HG02678 (cell line): Measurements from ENCODE around the gene PARK7.
"Not testable (repeated sequence)": the region's sequence is repeated elsewhere in the genome, so short reads cannot be mapped to it uniquely, and the experiment has no call there.

Experiments
- ATAC-seq: cut with Tn5 transposase; IDR thresholded peaks from one replicate; pipeline ENCODE4 v1.9.1; 2021; ENCODE audit warnings: mild to moderate bottlenecking, moderate library complexity; ENCODE audit not compliant: unreplicated experiment

Gene PARK7

DNA sequence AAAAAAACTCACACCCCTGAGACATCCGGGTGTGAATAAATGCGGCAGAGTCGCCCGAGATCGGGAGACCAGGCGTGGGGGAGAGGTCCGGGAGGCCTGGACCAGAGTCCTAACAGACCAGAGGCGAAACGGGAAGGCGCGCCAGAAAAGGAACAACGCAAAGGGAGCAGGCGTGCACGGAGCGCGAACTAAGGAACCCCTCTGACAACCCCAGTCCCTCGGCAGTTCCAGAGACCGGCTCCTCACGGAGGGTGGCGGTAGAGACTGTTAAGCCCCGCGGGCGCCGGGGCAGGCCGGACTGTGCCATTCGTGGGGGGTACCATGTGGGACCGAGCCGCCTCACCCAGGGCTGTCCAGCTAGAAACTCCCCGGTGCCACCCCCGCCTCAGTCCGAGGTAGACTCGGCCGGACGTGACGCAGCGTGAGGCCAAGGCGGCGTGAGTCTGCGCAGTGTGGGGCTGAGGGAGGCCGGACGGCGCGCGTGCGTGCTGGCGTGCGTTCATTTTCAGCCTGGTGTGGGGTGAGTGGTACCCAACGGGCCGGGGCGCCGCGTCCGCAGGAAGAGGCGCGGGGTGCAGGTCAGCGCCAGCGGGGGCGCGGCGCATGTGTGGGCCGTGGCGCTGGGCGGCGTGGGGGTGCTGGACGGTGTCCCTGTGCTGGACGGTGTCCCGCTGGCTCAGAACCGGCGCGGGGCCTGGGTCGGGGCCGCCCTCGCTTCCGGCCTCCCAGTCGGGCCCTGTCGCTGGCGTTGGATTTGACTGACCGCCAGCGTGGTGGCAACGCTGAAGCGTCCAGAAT lies at the start of gene PARK7:
Gene PARK7 (plus strand): TSS at position 496 of the 798 bp plus-strand sequence. CDS start 1,075 bp downstream, outside the sequence.
- ATAC-seq, result peak; percentile 93

DNA sequence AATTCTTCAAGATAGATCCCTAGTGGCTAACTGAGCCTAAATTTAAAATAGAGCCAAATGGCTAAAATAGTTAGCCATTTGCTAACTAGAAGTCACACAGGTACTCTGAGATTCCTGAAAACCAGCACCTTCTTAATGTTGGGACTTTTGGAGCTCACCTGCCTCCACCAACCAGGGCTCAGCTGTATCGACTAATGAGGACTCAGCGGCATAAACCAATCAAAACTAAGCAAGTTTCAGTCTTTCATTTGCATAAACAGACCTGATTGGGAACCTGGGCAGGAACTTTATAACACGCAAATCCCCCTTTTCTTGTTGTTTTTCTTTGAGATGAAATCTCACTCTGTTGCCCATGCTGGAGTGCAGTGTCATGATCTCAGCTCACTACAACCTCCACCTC lies 49.4 kb upstream of the PARK7 start:
- ATAC-seq, result no peak

DNA sequence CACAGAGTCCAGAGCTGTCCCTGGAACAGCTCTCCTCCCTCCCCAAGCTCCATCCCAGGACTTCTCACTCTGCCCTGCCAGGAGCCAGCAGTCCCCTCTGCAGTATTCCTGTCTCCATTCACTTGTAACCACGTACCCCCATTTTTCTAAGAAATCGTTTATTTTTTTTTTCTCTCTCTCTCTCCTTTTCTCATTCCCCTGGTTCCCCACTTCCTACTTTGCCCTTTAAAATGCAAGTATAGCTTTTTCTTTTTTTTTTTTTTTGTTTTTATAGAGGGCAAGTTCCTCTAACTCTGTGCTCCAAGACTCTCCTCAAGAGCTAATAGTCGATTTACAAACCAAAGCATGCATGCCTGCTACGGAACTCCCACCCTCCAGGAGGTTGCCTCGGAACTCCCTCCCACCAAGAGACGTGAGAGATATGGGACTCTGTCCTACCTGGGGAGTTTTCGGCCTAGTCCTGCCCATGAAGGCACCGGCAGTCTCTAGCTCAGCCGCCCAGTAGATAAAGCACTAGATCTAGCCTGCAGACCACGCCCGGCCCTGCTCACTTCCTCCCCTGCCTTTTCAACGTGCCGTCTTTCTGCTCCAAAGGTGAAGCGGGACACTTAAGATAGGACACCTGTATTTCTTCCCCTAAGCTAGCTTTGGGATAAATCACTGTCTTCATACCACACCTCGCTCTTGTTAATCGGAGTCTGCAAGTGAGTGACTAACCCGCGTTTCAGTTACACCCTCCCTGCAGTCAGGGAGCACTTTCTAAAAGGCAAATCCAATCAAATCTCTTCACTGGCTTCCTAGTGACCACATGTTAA lies 48.6 kb upstream of the PARK7 start:
- ATAC-seq, result no peak

DNA sequence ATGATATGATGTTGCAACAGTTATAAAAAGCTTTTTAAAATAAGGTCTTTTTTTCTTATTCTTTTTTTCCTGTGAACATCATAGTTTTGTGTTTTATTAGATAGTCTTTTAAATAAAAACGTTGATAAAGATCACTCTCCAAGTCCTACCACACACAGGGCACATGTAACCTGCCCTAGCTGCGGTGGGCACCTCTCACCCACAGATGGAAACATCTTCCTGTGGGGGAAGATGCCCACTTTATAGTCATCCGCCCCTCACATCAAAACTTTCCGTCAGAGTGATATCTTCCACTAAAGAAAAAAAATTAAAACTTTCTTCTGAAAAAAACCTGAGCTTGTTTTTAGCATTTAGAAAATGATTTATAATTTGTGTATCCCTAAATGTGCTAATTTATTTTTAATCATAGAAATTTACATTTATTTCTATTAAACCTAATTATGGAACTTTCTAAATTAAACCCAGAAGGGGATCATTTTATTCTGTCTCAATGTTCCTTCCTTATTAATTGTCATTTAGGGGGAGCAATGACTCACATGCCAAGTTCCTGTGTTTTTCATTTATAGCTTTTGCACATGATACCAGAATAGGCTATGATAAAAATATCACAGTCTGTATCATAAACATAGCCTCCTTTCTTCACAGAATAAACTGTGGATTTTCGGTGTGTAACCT lies 45.5 kb upstream of the PARK7 start:
- no peak for ATAC-seq

DNA sequence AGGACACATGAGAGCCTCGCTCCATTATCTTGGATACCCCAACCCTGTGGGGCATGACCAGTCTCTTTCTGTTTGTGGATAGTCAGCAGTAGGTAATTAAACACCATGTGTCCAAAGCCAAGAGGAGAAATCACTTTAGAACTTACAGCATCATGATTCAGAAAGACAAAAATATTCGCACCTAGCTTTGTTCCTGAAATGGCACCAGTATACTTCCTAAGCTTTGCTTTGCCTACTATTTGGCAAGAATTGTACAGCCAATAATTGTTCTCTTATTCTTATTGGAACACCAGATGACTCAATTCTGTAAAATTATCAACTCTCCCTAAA lies 45.0 kb upstream of the PARK7 start:
- no peak for ATAC-seq

DNA sequence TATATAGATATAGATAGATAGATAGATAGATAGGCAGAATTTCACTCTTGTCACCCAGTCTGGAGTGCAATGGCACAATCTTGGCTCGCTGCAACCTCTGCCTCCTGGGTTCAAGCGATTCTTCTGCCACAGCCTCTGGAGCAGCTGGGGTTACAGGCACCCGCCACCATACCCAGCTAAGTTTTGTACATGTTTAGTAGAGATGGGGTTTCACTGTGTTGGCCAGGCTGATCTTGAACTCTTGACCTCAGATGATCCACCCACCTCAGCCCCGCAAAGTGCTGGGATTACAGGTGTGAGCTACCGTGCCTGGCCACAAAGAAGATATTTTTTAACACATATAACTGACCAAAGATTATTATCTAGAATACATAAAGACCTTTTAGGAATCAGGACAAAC lies 43.5 kb upstream of the PARK7 start:
- not testable (repeated sequence) for ATAC-seq

DNA sequence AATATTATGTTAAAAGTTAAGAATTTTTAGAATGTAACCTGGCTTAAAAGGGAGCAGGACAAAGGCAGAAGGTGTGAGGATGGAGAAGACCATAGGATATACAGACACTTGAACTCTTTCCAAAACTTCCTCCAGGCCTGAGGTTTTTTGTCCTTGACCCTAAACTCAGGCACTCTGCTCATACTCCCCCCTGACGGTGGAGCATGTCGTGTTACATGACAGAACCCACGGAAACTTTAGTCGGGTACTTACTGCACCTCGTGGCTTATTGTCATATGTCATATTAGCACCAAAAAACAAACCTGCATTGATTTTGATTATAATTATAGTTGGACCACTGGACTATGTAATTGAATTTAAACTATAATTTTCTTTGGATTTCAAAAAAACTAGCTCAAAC lies 41.6 kb upstream of the PARK7 start:
- no peak for ATAC-seq

DNA sequence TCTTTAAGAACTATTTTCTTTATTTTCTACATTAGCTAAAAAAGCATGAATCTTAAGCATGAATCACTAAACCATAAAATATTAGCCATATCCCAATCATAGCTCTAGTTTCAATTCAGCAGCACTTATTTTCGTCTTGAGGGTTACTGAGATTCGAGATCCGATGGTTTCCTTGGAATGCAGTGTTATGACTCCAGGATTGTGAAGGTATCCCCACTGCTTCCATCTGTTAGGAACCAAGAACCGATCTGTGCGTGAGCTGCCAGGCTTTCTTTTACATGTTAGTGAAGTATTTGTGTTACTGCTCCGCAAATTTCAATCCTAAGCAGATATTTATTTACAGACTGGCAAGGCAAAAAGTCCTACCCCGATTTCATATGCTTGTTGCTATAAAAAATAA lies 39.7 kb upstream of the PARK7 start:
- no peak for ATAC-seq

DNA sequence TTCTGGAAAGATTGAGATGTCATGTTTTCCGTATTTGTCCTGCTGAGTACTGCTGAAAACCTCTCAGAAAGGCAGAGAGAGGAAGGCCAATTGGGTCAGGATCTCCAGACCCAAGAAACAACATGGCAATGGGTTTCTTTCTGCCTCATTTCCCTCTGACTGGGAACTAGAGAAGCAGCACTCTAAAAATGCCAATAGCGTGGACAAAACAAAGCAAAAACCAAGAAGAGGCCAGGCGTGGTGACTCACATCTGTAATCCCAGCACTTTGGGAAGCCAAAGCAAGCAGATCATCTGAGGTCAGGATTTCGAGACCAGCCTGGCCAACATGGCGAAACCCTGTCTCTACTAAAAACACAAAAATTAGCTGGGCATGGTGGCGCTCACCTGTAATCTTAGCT lies 39.2 kb upstream of the PARK7 start:
- no peak for ATAC-seq

DNA sequence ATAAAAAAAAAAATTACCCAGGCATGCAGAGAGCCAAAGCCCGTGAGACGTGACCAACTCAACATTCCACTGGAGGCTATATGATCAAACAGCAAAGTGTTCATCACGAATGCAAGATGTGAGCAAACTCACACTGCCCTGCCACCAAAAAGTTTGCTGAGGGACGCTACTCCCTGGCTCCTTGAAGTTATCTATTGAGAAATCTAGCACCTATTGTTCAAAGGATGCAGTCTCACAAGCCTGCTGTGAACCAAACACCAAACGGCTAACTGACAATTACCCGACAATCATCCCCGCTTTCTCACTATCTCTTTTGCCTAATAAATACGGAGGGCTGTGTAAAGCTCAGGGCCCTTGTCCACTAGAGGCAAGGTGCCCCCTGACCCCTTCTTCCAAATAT lies 34.5 kb upstream of the PARK7 start:
- ATAC-seq, result not testable (repeated sequence)

DNA sequence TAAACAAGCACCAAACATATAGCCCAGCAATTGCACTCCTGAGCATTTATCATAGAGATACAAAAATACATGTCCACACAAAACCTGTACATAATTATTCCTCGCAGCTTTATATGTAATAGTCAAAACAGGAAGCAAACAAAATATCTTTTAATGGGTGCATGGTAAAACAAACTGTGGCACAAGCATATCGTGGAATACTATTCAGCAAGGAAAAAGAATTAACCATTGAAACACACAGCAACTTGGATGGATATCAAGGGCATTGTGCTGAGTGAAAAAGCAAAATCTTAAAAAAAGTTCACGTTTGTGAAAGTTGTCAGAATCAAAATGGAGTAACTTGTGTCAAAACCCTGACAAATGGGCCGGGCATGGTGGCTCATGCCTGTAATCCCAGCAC lies 33.3 kb upstream of the PARK7 start:
- no peak for ATAC-seq

DNA sequence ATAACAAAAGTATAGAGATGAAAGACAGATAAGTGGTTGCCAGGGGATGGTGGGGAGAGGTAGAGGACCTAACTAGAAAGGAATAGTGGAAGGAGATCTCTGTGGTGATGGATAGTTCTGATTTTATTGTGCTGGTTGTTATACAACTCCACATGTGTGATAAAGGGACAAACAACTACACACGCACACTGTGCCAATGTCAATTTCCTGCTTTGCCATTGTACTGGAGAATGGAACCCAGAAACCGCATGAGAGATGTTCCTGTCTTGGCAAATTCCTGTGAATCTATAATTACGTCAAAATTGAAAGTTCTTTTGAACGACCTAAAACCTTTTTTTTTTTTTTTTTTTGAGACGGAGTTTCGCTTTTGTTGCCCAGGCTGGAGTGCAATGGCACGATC lies 31.9 kb upstream of the PARK7 start:
- no peak for ATAC-seq

DNA sequence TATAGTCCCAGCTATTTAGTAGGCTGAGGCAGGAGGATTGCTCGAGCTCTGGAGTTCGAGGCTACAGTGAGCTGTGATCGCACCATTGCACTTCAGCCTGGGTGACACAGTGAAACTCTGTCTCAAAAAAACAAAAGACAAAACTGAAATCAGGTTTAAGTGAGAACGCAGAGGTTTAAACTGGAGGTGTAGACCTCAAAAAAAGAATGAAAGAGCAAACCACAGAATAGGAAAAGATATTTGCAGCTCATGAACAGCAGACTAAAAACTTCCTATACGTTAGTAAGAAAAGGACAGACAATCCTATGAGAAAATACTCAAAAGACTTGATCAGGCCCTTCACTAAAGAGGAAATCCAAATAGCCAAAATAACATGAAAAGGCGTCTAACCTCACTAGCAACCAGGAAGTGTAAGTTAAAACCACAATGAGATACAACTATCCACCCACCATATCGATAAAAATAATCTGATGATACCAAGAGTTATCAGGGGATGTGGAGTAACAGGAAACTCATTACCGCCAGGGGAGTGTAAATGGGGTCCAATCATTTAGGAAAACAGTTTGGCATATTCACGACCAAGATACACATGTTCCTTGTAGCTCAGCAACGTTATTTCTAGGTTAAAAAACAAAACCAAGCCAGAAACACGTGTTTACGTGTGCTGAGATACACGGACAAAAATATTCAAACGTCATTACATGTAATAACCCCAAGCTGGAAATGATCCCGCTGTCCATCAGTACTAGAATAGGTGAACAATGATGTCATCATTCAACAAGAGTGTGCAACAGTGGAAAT lies 30.7 kb upstream of the PARK7 start:
- ATAC-seq, result no peak

DNA sequence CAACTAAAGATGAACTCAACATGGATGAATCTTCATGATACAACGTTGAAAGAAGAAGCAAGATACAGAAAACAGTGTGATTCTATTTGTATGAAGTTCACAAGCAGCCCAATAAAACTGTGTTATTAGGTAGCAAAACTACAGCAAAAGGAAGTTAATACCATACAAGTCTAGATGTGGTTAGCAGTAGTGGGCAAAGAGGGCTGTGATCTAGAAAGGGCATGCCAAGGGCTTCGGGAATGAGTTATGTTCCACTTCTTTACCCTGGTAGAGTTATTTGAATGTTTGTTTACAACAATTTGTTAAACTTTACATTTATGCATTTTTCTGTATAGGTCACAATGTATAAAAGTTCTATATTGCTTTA lies 30.1 kb upstream of the PARK7 start:
- ATAC-seq, result no peak

DNA sequence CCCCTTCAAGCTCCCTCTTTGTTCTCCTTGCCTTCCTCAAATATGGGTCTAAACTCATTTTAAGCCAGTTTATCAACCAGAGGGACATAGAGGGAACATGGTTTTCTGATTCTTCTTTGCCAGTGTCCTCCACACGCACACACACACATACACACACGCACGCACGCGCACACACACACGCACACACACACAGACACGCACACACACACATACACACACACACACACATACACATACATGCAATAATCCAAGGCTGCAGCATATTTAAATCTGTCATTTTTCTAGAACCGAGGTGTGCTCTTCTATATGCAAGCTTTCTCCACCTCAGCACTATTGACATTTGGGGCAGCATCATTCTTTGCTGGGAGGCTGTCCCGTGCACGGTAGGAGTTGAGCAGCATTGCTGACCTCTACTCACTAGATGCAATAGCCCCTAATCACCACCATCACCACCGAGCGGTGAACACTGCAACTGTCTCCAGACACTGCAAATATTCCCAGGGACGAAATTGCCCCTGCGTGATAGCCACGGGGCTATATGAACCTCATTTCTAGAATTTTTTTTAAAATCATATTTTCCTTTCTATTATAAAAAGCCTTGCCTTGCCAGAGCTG lies 28.9 kb upstream of the PARK7 start:
- no peak for ATAC-seq

DNA sequence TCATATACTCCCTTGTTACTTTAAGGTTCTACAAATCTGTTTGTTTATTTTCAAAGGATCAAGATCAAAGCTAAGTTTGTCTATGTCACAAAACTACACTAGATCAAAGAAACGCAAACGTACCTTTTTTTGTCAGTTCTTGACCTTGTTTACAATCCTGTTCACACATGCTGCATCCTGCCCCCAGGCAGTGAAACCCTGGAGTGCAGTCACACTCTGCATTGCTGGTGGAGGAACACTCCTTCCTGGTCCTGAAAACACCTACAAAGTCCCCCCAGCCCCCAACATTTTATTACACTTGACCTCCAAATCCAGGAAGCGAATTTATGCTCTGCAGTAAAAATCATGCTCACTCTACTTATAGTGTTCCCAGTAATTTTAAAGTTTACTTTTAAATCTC lies 23.4 kb upstream of the PARK7 start:
- no peak for ATAC-seq

DNA sequence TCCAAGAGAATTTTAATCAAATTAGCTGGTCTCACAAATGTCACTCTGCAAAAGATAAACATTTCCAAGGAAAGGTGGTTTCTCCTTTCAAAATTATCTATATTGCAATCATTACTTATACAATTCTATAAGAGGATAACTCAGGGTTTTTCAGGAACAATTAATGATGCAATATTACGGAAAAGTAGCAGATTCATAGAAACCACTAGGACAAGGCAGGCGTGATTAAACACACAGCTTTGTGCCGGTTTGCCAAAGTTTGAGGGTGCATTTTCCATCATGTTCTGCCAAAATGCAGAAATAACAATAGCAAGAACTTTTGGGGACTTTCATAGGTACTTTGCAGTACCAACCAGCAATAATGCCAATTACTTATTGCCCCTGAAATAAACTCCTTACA lies 21.5 kb upstream of the PARK7 start:
- ATAC-seq, result no peak

DNA sequence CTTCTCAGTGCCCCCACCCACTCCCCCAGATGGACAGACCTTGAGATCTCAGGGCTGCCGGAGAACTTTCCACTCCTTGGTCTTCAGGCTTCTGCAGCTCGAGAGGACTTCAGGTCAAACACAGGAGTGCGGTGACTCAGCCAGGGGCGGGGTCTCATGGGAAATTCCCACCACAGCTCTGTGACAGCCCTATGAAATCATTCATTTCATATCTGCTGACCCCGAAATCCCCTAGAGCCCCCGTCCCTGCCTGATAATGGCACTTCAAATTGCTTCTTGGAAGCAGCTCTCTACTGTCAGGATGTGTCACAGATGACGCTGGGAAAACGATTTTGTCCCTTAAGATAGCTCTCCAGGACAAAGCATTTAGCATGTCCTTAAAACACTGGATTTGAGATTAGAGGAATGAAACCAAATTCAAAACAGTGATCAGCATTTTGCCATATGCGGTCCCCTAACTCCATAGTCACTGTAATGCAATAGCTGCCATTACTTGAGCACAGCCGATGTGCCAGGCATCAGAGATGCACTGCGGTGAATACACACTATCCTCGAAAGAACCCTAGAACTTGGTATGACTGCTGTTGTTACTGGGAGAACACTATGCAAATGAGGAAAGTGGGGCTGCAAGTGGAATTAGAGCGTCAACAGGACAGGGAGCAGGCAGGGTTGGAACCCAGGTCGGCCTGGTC lies 20.6 kb upstream of the PARK7 start, which contains the start of gene TNFRSF9:
Gene TNFRSF9 (minus strand): TSS at position 95 of the 692 bp plus-strand sequence. CDS start 845 bp downstream, outside the sequence.
- ATAC-seq, result no peak

DNA sequence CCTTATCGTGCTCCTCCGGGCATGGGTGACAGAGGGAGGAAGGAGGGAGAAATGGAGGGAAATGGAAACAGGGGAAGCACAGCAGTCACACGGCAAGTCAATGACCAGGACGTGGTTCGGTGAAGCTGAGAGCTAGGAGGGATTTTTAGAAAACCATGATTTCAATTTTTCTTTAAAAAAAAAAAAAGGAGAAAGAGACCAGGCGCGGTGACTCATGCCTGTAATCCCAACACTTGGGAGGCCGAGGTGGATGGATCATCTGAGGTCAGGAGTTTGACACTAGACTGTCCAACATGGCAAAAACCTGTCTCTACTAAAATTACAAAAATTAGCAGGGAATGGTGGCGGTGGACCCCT lies 20.1 kb upstream of the PARK7 start:
- ATAC-seq, result no peak
